HG03432 (cell line): ENCODE results near the gene RPP14.
"Not testable (repeated sequence)": the region's sequence is repeated elsewhere in the genome, so short reads cannot be mapped to it uniquely, and the experiment has no call there.

Source experiments
- ATAC-seq: cut with Tn5 transposase; IDR thresholded peaks from one replicate; pipeline ENCODE4 v1.9.1; 2021; ENCODE audit warnings: mild to moderate bottlenecking, moderate library complexity; ENCODE audit not compliant: unreplicated experiment

The RPP14 gene

GRCh38 chr3:58305882-58306711, at the start of gene RPP14, which contains the start of gene HTD2:
Gene RPP14, plus strand, starts transcription at chr3:58306245. Its CDS starts 4,085 bp downstream, at chr3:58310330.
Gene HTD2, plus strand, starts transcription at chr3:58306520. Its CDS starts 11,094 bp downstream, at chr3:58317614.
- peak; percentile 87 for ATAC-seq

- no peak for ATAC-seq
Measured at GRCh38 chr3:58256511-58256910, 49.5 kb upstream of the RPP14 start.

GRCh38 chr3:58258392-58259055, 47.5 kb upstream of the RPP14 start:
- ATAC-seq: no peak

GRCh38 chr3:58260261-58260731, 45.7 kb upstream of the RPP14 start:
- ATAC-seq: no peak

- no peak for ATAC-seq
Measured at GRCh38 chr3:58260733-58261132, 45.3 kb upstream of the RPP14 start.

- ATAC-seq: peak; percentile 86
Measured at GRCh38 chr3:58261954-58262666, 43.9 kb upstream of the RPP14 start.

GRCh38 chr3:58266577-58266976, 39.5 kb upstream of the RPP14 start:
- no peak for ATAC-seq

- ATAC-seq: not testable (repeated sequence)
Measured at GRCh38 chr3:58267543-58267942, 38.5 kb upstream of the RPP14 start.

GRCh38 chr3:58269356-58269755, 36.7 kb upstream of the RPP14 start:
- ATAC-seq: no peak

GRCh38 chr3:58270485-58270884, 35.6 kb upstream of the RPP14 start:
- ATAC-seq: no peak

- ATAC-seq: no peak
Measured at GRCh38 chr3:58271901-58272501, 34.0 kb upstream of the RPP14 start.

- ATAC-seq: no peak
Measured at GRCh38 chr3:58272891-58273290, 33.2 kb upstream of the RPP14 start.

GRCh38 chr3:58273362-58273761, 32.7 kb upstream of the RPP14 start:
- ATAC-seq: not testable (repeated sequence)

GRCh38 chr3:58274027-58274614, 31.9 kb upstream of the RPP14 start:
- ATAC-seq: no peak

- no peak for ATAC-seq
Measured at GRCh38 chr3:58281069-58281468, 25.0 kb upstream of the RPP14 start.

- no peak for ATAC-seq
Measured at GRCh38 chr3:58285334-58285733, 20.7 kb upstream of the RPP14 start.

- no peak for ATAC-seq
Measured at GRCh38 chr3:58287354-58287753, 18.7 kb upstream of the RPP14 start.

GRCh38 chr3:58288011-58288728, 17.9 kb upstream of the RPP14 start:
- ATAC-seq: no peak

GRCh38 chr3:58288964-58289613, 17.0 kb upstream of the RPP14 start:
- ATAC-seq: not testable (repeated sequence)
